ENCODE results near the gene CCDC188.

CCDC188 gene

DNA sequence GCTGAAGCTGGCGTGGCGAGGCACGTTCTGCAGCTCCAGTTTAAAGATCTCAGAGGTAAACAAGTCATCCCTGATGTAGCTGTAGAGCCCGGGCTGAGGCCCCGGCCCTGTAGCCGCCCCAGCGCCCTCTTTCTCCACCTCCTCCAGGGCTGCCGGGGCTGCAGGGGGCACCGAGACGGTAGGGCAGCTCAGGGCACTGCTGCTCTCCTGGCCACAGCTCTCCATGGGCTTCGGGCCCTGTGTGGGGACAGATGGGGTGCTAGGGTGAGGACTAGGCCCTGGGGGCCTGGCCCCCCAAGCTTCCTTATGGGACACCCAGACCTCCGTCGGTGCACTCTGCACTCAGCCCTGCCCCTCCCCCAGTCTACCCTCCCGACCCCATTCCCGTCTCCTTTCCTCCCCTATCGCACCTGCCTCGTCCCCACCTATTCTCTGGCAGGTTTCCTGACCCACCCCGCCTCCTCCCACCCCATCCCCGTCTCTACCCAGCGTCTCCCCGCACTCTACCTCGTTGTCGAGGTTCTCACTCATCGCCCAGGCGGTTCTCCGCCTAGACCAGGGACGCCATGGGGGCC is 34.4 kb downstream of the CCDC188 start:
- no peak for DNase-seq

DNA sequence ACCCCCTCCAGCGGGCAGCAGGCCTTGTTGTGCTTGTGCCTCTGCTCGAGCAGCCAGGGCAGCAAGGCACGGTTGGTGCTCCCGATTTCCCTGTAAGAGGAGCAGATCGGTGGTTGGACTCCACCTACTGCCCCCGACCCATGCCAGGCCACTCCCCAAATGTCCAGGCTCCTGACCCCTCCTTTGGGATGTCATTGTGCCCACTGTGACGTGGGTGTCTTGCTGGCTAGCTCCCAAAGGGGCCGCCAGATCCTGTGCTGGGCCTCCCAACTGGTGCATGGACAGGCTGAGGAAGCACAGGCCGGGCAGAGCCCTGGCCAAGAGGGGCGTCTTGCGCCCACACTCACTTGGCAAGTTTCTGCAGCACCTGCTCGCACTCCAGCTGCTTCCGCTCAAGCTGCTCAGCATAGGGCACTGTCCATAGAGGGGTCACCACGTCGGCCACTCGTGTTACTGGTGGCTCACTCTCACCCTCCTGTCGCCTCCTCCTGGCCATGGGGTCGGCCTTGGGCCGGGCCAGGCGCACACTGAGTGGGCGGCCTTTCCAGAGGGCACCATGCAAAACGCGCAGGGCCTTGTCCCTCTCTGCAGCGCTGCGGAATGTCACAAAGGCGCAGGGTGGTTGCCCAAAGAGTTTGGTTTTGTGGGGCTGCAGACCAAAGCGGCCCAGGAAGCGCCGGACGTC is 35.0 kb downstream of the CCDC188 start, which contains the start of gene RANBP1:
Gene RANBP1, plus strand, starts transcription at position 414 of the 685 bp plus-strand sequence. Its CDS starts 81 bp downstream, at position 495.
- DNase-seq = no peak

DNA sequence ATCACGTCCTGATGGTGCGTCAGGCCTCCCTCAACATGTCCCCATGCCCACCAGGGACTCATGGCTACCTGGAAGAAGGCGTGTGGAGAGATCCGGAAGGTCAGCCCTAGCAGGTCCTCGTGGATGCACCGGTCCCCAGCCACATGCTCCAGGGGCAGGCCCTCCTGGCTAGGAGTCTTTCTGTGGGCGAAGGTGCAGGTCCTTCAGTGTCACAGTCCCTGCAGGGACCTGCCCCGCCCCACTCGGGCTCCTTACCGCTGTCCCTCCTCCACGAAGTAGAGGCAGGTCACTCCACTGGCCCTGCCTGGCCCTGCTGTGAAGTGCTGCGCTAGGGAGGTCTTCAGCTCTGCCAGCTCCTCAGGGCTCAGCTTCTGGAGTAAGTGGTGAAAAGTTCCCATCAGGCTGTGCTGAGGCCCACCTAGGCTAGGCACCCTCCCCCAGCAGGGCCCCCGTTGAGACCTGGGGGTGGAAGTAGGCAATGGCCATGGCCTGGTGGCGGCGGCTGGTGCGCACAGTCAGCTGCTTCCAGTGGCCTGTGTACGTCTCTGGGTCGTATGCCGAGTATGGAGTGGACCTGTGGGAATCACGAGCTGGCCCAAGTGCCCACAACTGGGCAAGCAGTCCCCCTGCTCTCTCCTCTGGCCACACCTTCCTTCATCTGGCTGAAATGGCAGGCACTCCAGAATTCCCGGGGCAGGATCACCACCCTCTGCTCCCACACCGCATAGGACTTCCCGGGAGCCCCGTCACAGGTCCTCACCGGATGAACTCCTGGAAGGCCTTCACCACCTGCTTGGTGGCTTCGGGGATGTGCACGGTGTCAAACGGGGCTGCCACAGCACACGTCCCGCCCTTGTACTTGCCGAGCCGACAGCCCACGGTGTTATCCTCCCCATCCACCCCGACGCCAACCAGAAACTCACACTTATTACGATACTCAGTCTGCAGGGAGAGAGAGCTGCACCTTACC is 36.1 kb downstream of the CCDC188 start:
- DNase-seq = no peak

DNA sequence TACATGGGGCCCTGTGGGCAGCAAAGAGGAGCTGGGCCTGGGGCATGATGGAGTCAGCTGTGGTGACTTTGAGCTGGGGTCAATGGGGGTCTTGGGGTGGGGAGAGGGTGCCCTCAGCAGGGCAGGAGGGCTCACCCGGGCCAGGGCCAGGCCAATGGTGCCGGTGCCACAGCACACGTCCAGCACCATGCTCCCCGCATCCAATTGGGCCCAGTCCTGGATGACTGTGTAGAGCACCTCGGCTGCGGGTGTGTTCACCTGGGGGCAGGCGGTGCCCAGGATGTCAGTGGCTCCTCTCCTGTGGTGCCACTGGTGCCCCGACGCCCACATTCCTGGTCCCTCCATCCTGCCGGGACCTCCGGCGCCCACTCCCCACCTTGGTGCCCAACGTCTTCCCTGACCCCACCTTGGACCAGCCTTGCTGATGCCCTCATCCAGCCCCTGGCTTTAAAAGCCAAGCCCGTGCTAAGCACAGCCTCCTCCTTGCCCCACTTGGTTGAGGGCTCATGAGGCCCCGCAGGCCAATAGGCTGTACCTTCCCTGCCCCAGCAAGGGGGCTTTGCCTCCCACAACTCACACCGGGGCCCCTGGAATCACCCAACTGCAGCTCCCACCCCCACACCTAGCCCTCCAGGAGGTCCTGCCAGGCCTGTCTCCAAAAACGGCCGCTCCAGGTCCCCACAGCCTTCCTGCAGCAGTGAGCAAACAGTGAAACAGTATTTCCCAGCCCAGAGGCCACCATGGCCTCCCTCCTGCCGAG is 37.1 kb downstream of the CCDC188 start:
- DNase-seq = no peak

DNA sequence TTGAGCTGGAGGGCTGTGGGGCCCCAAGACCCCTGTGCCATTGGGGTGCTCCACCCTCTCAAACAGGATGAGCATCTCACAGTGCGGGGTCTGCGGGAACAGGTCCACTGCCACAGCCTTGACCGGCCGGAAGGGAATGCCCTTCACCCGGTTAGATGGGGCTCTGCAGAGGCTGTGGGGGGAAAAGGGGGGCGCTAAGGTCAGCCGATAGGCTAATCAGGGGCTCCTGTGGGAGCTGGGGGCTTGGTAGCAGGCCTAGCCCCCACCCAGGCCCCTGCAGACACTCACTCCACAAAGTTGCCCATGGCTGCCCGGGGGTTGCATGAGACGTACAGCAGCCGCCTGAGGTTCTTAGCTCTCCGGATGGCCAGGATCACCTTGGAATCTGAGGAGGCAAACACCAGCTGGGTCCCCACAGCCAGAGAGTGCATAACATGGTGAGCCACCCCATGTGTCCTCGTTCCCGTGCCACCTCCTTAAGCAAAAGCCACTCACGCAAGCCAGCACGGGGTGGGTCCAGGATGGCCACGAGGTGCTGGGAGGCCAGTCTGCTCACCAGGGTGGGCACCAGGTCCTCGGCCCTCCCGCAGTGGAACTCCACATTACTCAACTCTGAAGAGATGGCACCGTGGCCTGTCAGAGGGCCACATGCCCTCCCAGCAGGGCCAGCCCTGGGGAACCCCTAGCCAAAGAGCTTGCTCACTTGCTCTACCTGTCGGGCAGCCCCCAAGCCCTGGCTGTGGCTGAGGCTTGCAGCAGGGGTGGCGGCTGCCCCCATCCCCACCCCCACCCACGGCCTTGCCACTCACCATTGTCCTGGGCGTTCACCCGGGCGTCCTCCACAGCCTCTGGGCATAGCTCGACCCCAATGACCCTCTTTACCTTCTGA is 38.0 kb downstream of the CCDC188 start:
- no peak for DNase-seq

DNA sequence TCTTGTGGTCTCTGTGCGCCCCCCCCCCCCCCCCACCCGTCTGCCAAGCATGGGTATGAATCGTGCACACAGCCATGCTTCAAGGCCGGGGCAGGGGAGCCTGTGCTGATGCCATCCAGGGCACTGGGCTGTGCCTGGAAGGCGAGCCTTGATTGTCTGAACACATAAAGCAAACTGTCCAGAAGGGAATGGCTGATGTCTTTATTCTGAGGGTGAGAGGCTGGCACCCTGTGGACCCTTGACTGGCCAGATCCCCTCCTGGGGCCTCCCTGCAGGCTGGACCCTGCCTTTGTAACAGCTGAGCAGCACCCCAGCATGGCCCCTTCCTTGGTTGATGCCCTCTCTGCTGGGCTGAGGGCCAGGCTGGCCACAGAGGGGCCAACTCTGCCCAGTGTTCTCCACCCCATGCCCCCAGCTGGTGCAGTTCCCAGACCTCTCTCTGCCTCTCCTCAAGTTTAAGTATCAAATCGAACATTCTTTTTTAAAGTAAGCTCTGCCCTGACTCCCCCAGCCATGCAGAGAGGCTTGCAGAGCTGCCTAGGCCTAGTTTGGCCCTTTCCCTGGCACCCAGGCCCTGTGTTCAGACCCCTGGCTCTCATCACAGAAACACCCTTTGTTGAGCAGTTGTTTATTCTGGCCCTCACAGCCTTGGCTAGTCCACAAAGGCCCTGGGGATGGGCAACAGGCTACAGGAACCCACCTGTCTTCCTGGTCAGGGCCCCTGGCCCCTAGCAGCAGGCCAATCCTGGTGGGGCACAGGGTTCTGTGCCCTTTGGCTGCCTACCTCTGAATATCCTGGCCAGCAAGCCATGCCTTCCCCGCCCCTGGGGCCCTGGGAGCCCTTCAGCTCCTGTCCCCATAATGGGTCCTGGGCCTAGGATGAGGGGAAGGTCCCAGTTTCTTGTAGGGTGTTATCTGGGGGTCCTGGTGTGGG is 38.9 kb downstream of the CCDC188 start:
- DNase-seq = no peak

DNA sequence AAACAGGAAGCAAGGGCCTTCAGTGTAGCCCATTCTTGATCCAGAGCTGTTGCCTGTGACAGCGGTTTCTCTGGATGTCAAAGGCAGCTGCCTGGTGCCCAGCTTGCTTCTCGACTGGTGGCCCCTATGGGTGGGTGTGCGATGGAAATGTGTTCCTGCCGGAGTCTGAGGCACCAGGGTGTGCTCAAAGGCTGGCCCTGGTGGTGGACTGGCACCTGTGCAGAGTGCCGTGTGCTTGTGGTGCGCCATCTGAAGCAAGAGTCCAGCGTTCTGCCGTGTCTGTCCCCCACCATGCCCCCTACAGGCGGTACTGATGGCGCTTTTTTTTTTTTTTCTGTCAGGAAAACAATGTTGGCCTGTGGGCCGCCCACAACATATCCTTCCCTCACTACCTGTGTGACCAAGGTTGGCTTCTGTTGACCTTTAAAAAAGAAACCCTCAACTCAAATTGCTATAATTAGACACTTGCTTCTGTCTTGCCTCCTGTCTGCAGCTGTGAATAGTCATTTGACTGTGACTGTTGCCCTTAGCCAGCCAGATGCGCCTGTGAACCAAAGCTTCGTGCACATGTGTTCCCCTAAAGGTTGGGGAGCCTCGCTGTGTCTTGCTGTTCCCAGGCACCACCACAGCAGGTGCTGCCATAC is 39.7 kb downstream of the CCDC188 start:
- DNase-seq = no peak

DNA sequence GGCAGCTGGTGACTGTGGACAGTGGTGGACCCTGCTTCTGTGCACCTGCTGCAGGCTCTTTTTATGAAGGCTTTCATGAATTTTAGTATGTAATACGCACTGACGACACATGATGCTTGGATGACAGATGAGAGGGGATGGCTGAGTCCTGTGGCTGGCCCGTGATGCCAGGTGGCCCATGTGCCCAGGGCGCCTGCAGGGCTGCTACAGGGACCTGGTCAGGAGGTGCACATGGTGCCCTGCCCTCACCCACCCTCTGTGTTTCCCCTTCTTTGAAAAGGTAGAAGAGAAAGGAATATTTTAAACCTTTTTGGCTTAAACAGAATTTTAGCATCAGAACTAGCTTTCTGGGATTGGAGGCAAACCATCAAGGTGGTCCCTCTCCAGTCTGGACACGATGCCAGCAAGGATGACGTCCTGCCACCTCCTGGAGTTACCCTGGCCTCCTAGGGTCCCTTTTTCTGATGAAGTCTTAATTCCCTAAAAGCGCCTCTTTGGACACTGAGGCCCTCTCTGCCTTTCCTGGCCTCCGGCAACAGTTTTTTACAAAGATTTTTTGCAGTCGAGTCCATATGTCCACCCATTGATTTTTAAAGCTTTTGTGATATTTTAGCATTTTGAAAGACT is 40.4 kb downstream of the CCDC188 start:
- no peak for DNase-seq

DNA sequence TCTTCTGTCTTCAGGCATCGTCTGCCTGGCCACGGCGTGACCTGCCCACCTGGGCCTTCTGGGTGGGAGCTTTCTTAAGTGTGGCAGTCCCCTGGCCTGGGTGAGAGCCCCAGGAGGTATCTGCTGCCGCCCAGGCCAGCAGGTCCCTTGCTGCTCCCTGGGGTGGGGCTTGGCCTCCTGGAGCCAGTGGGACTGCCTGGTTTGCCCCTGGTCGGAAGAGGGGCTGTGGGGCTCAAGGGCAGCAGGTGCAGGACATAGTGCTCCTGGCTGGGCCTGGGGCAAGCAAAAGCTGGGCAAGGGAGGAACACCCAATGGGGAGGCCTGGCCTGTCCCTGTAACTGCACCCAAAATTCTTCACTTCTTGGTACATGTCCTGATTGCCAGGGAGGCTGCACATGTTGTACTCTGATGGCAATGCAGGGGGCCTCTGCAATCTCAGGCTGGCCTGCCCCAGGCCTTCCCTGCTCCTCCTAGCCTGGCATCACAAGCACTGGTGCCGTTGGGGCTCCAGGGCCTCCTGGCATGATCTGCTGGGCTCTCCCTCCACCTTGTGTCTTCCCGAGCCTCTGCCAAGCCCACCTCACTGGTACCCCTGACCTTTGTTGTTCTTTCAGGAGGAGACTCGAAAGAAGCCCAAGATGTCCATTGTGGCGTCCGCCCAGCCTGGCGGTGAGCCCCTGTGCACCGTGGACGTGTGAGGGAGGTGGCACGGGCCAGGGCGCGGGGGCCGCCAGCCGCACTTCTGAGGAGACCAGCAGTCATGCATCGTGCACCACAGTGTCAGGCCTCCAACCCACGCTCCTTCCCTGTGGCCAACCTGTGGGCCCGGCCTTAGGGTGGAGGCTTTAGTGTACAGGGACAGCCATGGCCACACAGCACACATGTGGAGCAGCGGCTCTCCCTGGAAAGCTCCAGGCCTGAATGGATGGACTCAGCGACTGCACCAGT is 41.2 kb downstream of the CCDC188 start:
- DNase-seq = no peak

DNA sequence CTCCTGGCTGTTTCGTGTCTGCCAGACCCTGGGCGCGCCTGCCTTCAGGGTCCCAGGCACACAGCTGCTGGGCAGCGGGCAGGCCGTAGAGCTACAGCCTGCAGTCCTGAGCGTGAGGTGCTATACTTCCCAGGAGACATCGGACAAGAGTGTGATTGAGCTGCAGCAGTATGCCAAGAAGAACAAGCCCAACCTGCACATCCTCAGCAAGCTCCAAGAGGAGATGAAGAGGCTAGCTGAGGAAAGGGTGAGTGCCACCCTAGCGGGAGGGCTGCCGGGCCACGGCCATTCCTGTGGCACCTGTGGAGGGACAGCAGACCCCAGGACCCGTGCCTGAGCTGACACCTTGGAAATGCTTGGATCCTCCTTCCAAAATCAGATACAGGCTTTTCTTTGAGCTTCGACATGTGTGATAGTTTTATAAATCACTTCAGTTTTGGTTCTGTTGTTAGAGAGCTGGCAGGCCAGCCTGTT is 42.1 kb downstream of the CCDC188 start:
- DNase-seq = no peak

DNA sequence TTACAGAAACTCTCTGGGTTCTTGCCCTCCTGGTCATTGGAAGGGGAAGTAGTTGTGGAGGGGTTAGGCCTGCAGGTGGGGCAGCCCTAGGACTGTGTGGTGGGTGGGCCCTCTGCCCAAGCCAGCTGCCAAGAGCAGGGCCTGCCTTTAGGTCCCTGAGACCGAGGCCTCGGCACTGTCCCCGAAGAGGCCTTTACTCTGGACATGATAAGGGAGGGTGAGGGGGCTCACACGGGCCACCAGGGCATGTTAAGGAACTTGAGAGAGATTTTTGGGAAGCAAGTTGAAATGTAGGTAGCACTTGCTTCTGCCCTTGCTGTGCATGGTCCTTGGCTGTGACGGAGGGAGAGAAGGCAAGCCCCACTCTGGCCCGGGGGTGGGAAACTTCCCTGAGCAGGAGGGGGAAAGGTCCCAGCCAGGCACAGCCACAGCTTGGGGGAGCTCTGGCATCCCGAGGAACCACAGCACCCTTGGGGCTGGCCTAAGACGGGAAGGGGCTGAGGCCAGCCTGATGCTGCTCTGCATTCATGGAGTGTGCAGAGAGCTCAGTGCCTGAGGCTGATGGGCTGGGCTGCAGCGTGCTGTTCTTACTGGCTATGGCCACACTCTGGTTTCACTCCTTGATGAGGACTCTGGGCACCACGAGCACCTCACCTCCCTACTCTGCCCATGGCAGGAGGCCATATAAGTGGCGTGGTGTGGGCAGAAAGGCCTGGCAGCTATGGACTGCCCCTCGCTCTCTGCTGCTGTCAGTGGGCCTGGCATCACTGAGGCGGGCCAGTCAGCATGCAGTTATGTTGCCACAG is 42.7 kb downstream of the CCDC188 start:
- DNase-seq = no peak

DNA sequence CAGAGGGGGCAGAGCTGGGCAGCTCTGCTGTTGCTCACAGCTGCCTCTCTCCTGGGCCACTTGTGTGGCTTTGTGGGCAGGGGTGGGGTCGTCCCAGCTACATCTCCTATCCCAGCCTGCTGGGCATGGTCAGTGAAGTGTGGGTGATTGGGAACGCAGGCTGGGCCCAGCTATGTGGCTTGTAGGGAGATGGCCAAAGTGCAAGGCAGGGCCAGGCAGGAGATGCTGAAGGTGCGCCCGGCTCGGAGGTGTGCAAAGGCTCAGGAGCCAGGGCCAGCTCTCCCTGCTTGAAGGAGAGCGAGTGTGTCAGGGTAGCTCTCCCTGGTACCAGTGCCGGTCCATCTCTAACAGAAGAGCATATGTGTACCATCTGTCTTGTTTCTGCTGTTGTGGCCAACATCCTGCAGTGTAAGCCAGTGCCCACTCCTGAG is 43.4 kb downstream of the CCDC188 start:
- no peak for DNase-seq

DNA sequence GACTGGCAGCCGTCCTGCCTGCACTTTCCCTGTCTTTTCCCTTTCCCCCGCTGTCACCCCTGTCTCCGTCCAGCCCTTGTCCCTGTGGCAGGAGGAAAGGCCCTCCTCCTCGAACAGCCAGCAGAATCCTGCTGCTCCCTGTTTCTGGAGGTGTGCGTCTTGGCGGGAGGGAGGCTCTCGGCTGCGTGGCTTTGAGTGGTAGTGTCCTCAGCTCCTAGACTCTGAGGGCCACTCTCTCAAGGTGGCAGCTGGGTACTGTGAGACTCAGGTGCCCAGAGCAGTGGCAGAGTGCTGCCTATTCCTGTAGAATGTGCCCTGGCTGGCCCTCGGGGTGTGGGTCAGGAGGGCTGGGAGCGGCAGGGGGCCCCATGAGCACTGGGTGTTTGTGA is 44.0 kb downstream of the CCDC188 start:
- DNase-seq = no peak

DNA sequence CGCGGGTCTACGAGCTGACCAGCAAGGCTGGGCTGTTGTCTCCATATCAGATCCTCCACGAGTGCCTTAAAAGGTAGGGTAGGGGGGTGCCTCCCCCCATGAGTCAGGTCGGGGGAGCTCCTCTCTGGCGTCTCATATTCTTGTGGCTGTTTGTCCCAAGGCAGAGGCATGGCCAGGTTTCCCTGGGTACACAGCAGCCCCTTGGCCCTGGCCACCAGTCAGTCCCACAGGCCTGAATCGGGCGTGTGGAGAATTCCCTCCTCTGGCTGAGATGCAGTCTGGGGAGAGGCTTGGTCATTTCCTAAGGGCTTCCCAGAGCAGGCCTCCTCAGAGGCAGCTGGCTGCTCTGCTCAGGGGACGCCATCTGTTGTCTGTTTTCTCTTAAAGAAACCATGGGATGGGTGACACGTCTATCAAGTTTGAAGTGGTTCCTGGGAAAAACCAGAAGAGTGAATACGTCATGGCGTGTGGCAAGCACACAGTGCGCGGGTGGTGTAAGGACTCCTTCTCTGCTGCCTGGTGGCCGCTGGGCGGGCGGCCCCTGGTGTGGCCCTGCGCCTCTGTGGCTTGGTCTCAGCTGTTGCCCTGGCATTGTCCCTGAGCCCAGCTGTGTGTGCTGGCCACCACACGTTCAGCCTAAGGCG is 44.5 kb downstream of the CCDC188 start:
- DNase-seq = no peak

DNA sequence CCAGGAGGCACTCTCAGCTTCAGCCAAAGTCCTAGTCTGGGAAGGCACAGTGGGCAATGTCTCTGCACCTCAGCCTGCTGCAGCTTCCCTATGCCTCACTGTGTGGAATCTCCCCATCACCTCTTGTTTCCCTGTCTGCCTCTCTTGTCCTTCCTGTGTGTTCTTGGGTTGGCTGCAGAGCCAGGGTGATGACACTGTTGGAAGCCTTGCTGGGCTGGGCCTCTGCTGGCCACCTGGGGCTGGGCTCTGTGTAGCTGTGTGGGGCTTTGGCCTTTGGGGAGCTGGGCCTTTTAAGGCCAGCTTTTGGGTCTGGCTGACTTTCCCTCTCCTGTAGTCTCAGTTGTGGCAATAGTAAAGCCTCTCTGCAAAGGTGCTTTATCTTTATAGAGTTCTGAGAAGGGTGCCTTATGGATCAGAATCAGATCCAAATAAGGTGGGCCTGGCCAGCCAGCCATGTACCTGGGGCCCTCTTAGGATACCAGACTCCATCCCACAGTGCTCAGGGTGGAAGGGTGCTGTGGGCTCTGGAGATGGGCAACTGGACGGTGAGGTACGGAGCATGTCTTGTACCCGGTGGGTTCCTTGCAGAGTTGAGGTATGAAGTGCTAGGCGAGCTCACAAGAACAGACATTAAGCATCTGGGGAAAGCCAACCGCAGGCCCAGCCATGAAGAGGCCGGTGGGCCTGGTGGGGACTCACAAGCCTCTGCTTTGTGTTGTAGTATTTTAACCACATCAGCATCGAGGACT is 45.2 kb downstream of the CCDC188 start:
- DNase-seq = no peak

DNA sequence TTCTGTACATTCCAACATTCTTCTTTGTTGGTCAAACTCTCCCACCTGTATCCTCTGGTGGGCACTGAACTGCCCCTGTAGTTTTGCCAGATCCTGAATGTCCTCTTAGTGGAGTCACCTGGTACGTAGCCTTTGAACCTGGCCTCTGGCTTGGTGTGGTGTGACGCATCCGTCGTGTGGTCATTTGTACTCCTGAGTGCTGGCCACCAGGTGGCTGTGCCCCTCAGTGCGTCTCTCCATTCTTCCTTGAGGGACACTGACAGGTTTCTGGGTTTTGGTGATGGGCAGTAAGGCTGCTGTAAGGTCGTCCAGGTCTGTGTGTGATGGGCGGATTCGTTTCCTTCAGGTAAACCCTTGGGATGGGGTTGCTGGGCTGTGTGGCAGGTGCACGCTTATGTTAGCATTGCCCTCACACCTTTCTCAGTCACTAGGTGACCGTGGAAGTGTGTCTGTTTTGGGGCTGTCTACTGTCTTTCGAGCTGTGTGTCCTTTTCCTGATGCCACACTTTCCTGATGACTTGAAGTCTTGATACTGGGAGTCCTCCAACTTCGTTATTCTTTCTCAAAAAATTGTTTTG is 48.6 kb downstream of the CCDC188 start:
- no peak for DNase-seq

Measured in NCI-H1417 treated with DMSO at 0.1 percent for 48 hours (cell line).